Measurements from ENCODE around the gene IGDCC3. TPM values are rescaled to one million over a fixed set of nuclear protein-coding genes. Genes with fewer than 3 reads are reported as not detected.

IGDCC3 gene
- total RNA-seq: not detected

- POLR2A ChIA-PET: interaction anchor here (0.7 kb wide), 1 partner anchor 17 kb away, joined by 3 read pairs; no protein-coding TSS in a partner anchor
- CTCF ChIA-PET: no interaction called here
Observed at GRCh38 chr15:65377976-65378366, at the start of gene IGDCC3. Gene IGDCC3, minus strand, starts transcription at chr15:65378002. Its CDS starts 214 bp downstream, at chr15:65377788.

GRCh38 chr15:65426216-65426853 lies 48.5 kb upstream of the IGDCC3 start:
- ChIA-PET POLR2A (no interaction called here), CTCF (no interaction called here)

- ChIA-PET CTCF (no interaction called here), POLR2A (no interaction called here)
Observed at GRCh38 chr15:65424683-65425082, 46.9 kb upstream of the IGDCC3 start.

- ChIA-PET CTCF (no interaction called here), POLR2A (no interaction called here)
Observed at GRCh38 chr15:65423976-65424679, 46.3 kb upstream of the IGDCC3 start.

GRCh38 chr15:65423150-65423975 lies 45.6 kb upstream of the IGDCC3 start:
- POLR2A ChIA-PET: no interaction called here

GRCh38 chr15:65421360-65422215 lies 43.8 kb upstream of the IGDCC3 start:
- ChIA-PET CTCF (interaction anchor here (0.6 to 0.9 kb wide), 3 partner anchors 20 to 95 kb away, joined by 3 to 5 read pairs (median 3); no protein-coding TSS in a partner anchor), POLR2A (interaction anchor here (0.5 to 1.1 kb wide), 2 partner anchors 117 to 1916 kb away, joined by 3 read pairs; partner anchors contain the start of gene RNU5B-1)

More at GRCh38 chr15:65423150-65423975, 45.6 kb upstream of the IGDCC3 start:
- CTCF ChIA-PET: no interaction called here

- CTCF ChIA-PET: interaction anchor here (0.6 to 1.0 kb wide), 2 partner anchors 36 to 96 kb away, joined by 3 read pairs; no protein-coding TSS in a partner anchor
- POLR2A ChIA-PET: interaction anchor here (1.1 kb wide), 1 partner anchor 116 kb away, joined by 3 read pairs; the partner anchor contains the start of gene RNU5B-1
Observed at GRCh38 chr15:65420975-65421359, 43.2 kb upstream of the IGDCC3 start.

- POLR2A ChIA-PET: no interaction called here
- CTCF ChIA-PET: no interaction called here
Observed at GRCh38 chr15:65418596-65418995, 40.8 kb upstream of the IGDCC3 start.

- ChIA-PET CTCF (no interaction called here), POLR2A (no interaction called here)
Observed at GRCh38 chr15:65416845-65417416, 39.1 kb upstream of the IGDCC3 start.

- ChIA-PET CTCF (interaction anchor here (1.0 to 1.5 kb wide), 2 partner anchors 13 to 29 kb away, joined by 3 to 4 read pairs; no protein-coding TSS in a partner anchor), POLR2A (no interaction called here)
Observed at GRCh38 chr15:65414841-65415621, 37.2 kb upstream of the IGDCC3 start.

- ChIA-PET CTCF (no interaction called here), POLR2A (no interaction called here)
Observed at GRCh38 chr15:65413760-65414144, 36.0 kb upstream of the IGDCC3 start.

- POLR2A ChIA-PET: interaction anchor here (0.6 kb wide), 1 partner anchor 219 kb away, joined by 7 read pairs; no protein-coding TSS in a partner anchor
- CTCF ChIA-PET: no interaction called here
Observed at GRCh38 chr15:65413051-65413759, 35.4 kb upstream of the IGDCC3 start.

- ChIA-PET POLR2A (interaction anchor here (0.6 kb wide), 1 partner anchor 218 kb away, joined by 7 read pairs; no protein-coding TSS in a partner anchor), CTCF (no interaction called here)
Observed at GRCh38 chr15:65412556-65412955, 34.8 kb upstream of the IGDCC3 start.

- ChIA-PET CTCF (no interaction called here), POLR2A (no interaction called here)
Observed at GRCh38 chr15:65411465-65412071, 33.8 kb upstream of the IGDCC3 start.

GRCh38 chr15:65410972-65411371 lies 33.2 kb upstream of the IGDCC3 start:
- POLR2A ChIA-PET: no interaction called here
- CTCF ChIA-PET: no interaction called here

GRCh38 chr15:65410036-65410435 lies 32.2 kb upstream of the IGDCC3 start:
- ChIA-PET POLR2A (no interaction called here), CTCF (no interaction called here)

GRCh38 chr15:65409036-65409631 lies 31.3 kb upstream of the IGDCC3 start:
- CTCF ChIA-PET: no interaction called here
- POLR2A ChIA-PET: no interaction called here

All from activated CD8-positive, alpha-beta memory T cell treated with anti-CD3 and anti-CD28 coated beads for 36 hours (primary cell).